ES-I3 (cell line): ENCODE measurements around the gene BTBD9.

ENCODE experiments used
- H3K36me3 ChIP-seq: 2 replicates; pipeline ENCODE4 v1.6.1; 2013; ENCODE audit warnings: mild to moderate bottlenecking, low read length, control low read depth, moderate library complexity; ENCODE audit not compliant: insufficient read depth
- H3K4me1 ChIP-seq: 2 replicates; pipeline ENCODE4 v1.6.1; 2013; ENCODE audit warnings: mild to moderate bottlenecking, control low read depth, low read length; ENCODE audit not compliant: insufficient read depth
- H3K9ac ChIP-seq: 2 replicates; pipeline ENCODE4 v1.6.1; 2013; ENCODE audit warnings: low read depth, mild to moderate bottlenecking, low read length, moderate library complexity
- H3K9me3 ChIP-seq: 2 replicates; pipeline ENCODE4 v1.6.1; 2013; ENCODE audit warnings: mild to moderate bottlenecking, low read length, moderate library complexity; ENCODE audit not compliant: control insufficient read depth, insufficient read depth

The BTBD9 gene

GRCh38 chr6:38169977-38170526, 469.7 kb downstream of the BTBD9 start:
- Histone ChIP-seq H3K9me3 (no peaks in the 10 kb centered on the region), H3K9ac (no peak overlapping the region), H3K4me1 (no peaks in the 10 kb centered on the region; the same call in 1 of the 2 replicates), H3K36me3 (no peaks in the 10 kb centered on the region)

GRCh38 chr6:38169221-38169976, 470.3 kb downstream of the BTBD9 start:
- Histone ChIP-seq H3K36me3 (no peaks in the 10 kb centered on the region), H3K9ac (no peak overlapping the region), H3K9me3 (no peaks in the 10 kb centered on the region), H3K4me1 (no peaks in the 10 kb centered on the region; the same call in 1 of the 2 replicates)

GRCh38 chr6:38168699-38169098, 471.0 kb downstream of the BTBD9 start:
- Histone ChIP-seq H3K4me1 (no peaks in the 10 kb centered on the region; the same call in 1 of the 2 replicates), H3K36me3 (no peaks in the 10 kb centered on the region), H3K9me3 (no peaks in the 10 kb centered on the region), H3K9ac (no peak overlapping the region)

GRCh38 chr6:38168126-38168525, 471.6 kb downstream of the BTBD9 start:
- H3K36me3 ChIP-seq = no peaks in the 10 kb centered on the region
- H3K4me1 ChIP-seq = no peaks in the 10 kb centered on the region; the same call in 1 of the 2 replicates
- H3K9ac ChIP-seq = no peak overlapping the region
- H3K9me3 ChIP-seq = no peaks in the 10 kb centered on the region

- Histone ChIP-seq H3K36me3 (no peaks in the 10 kb centered on the region), H3K4me1 (no peaks in the 10 kb centered on the region; the same call in 1 of the 2 replicates), H3K9ac (no peak overlapping the region), H3K9me3 (no peaks in the 10 kb centered on the region)
Observed at GRCh38 chr6:38167598-38167997, 472.1 kb downstream of the BTBD9 start.

- Histone ChIP-seq H3K4me1 (no peaks in the 10 kb centered on the region; the same call in 1 of the 2 replicates), H3K36me3 (no peaks in the 10 kb centered on the region), H3K9me3 (no peaks in the 10 kb centered on the region), H3K9ac (no peak overlapping the region)
Observed at GRCh38 chr6:38166411-38167240, 473.1 kb downstream of the BTBD9 start.

- Histone ChIP-seq H3K9ac (no peak overlapping the region), H3K4me1 (no peaks in the 10 kb centered on the region), H3K36me3 (no peaks in the 10 kb centered on the region), H3K9me3 (no peaks in the 10 kb centered on the region)
Observed at GRCh38 chr6:38164671-38165108, 475.0 kb downstream of the BTBD9 start.

- H3K9me3 ChIP-seq = no peaks in the 10 kb centered on the region
- H3K9ac ChIP-seq = no peak overlapping the region
- no peaks in the 10 kb centered on the region for H3K36me3 ChIP-seq
- no peaks in the 10 kb centered on the region for H3K4me1 ChIP-seq
Observed at GRCh38 chr6:38164131-38164481, 475.6 kb downstream of the BTBD9 start.

GRCh38 chr6:38163186-38164130, 476.3 kb downstream of the BTBD9 start:
- no peaks in the 10 kb centered on the region for H3K36me3 ChIP-seq
- H3K9me3 ChIP-seq = no peaks in the 10 kb centered on the region
- H3K4me1 ChIP-seq = no peaks in the 10 kb centered on the region
- H3K9ac ChIP-seq = no peak overlapping the region

- Histone ChIP-seq H3K4me1 (no peaks in the 10 kb centered on the region), H3K36me3 (no peaks in the 10 kb centered on the region), H3K9me3 (no peaks in the 10 kb centered on the region), H3K9ac (no peak overlapping the region)
Observed at GRCh38 chr6:38162493-38163185, 477.1 kb downstream of the BTBD9 start.

GRCh38 chr6:38161754-38162492, 477.8 kb downstream of the BTBD9 start:
- Histone ChIP-seq H3K4me1 (no peaks in the 10 kb centered on the region), H3K36me3 (no peaks in the 10 kb centered on the region), H3K9ac (no peak overlapping the region), H3K9me3 (no peaks in the 10 kb centered on the region)

GRCh38 chr6:38161331-38161730, 478.4 kb downstream of the BTBD9 start:
- Histone ChIP-seq H3K4me1 (no peaks in the 10 kb centered on the region), H3K9me3 (no peaks in the 10 kb centered on the region), H3K9ac (no peak overlapping the region), H3K36me3 (no peaks in the 10 kb centered on the region)

GRCh38 chr6:38160831-38161230, 478.9 kb downstream of the BTBD9 start:
- Histone ChIP-seq H3K9ac (no peak overlapping the region), H3K9me3 (no peaks in the 10 kb centered on the region), H3K36me3 (no peaks in the 10 kb centered on the region), H3K4me1 (no peaks in the 10 kb centered on the region)
